GM19324 (cell line): ENCODE measurements around the gene NCAPH2.
"Not testable (repeated sequence)": the region's sequence is repeated elsewhere in the genome, so short reads cannot be mapped to it uniquely, and the experiment has no call there.

Experiments used
- ATAC-seq: cut with Tn5 transposase; IDR thresholded peaks from one replicate; pipeline ENCODE4 v1.9.1; 2021; ENCODE audit warnings: mild to moderate bottlenecking, moderate library complexity; ENCODE audit not compliant: unreplicated experiment, low FRiP score

Gene NCAPH2

DNA sequence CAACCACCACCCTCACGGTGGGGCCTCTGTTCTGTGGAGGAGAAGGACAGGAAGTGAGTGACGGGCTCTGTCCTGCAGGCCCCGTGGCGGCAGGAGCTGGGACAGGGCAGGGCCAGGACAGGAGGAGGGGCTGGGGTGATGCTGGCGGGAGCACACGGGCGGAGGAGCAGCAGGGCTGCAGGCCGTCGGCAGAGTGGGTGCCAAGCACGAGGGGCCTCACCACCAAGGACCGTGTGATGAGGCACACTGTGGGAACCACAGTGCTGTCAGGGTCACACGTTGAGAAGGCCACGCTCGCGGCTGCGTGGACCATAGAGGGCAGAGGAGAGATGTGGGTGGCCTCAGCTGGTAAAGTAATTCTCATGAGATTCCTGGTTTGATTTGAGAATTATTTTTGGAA, 8.9 kb downstream of the NCAPH2 start:
- no peak for ATAC-seq

- no peak for ATAC-seq
Measured at GRCh38 chr22:50517495-50518260, 9.7 kb downstream of the NCAPH2 start.

DNA sequence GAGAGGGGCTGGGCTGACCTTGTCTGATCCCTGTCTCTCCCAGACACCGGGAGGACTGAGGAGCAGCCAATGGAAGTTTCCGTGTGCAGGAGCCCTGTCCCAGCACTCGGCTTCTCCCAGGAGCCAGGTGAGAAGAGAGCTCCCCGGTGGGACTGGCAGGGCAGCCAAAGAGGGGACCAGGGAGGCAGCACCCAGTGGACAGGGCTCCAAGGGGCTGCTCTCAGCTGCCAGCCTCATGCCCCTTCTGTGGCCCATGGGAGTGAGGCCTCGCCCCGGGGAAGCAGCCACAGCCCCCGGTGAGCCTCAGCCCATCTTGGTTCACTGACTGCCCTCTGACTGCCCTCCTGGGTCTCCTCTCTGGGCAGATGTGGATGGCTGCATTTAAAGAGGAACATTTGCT, 10.6 kb downstream of the NCAPH2 start:
- ATAC-seq, result no peak

DNA sequence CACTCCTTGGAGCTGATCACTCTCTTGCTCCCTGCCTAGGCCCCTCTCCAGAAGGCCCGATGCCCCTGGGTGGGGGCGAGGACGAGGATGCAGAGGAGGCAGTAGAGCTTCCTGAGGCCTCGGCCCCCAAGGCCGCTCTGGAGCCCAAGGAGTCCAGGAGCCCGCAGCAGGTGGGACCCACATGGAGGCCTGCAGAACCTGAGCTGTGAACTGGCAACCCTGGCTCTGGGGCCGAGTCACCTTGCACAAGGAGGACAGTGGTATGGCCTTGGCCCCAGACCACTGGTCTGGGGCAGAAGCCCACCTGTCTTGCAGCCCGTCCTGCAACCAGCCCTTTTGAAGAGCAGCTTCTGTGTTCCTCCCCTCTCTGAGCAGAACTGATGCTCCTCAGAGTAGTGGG, 11.1 kb downstream of the NCAPH2 start:
- no peak for ATAC-seq

GRCh38 chr22:50520184-50520583, 12.2 kb downstream of the NCAPH2 start:
- ATAC-seq, result not testable (repeated sequence)

- ATAC-seq, result no peak
Measured at GRCh38 chr22:50520826-50521453, 12.9 kb downstream of the NCAPH2 start.

DNA sequence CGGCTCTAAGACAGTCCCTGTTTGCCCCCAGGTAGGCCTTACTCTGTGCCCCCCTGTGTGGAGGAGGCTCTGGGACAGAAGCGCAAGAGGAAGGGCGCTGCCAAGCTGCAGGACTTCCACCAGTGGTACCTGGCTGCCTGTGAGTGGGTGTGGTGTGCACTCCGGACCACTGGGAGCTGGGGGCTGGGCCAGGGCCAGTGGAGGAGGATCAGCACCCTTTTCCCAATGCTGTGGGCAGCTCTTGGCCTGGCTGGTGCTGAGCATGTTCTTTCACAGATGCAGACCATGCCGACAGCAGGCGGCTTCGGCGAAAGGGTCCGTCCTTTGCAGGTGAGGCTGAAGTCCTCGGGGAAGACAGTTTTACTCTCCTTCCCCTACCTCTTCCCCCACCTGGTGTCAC, 13.7 kb downstream of the NCAPH2 start:
- ATAC-seq, result no peak

GRCh38 chr22:50522208-50522805, 14.3 kb downstream of the NCAPH2 start:
- no peak for ATAC-seq

GRCh38 chr22:50522806-50523438, 14.9 kb downstream of the NCAPH2 start:
- ATAC-seq, result no peak

GRCh38 chr22:50523458-50523805, 15.4 kb downstream of the NCAPH2 start:
- no peak for ATAC-seq

GRCh38 chr22:50523806-50524675, 16.0 kb downstream of the NCAPH2 start:
- ATAC-seq, result no peak

- ATAC-seq, result no peak
Measured at GRCh38 chr22:50524676-50525103, 16.7 kb downstream of the NCAPH2 start.

DNA sequence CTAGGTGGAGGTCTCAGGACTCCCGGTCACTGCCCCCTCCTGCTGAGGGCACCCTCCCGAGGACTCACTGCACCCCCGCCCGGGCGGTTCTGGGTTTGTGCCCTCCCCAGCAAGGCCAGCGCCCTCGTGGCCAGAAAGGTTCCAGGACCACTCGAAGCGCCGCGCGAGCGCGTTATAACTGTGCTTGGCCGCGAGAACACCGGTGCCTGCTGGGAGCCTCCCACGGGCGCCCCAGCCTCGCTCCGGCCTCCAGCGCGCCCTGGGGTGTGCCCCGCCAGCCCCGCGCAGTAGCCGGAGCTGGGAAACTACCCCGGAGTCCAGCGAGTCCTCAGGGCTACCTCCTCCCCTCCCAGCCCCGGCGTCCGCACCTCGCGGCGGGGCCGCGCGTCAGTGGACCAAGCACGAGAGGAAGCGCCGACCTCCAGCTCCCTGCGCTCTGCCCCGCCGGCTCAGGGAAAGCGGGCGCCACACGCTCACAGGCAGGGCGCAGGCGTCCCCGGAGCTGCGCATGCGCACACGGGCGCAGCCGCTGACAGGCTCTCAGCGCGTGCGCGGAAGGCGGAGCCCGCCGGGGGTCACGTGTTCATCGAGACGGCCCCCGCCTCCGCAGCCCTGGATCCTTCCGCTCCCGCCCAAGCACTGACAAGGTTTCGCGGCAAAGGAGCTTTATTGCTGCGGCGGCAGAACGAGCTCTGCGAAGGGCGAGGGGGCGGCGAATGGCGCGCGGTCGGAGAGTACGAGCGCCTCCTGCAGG, 17.3 kb downstream of the NCAPH2 start, which contains the start of gene SCO2:
Gene SCO2 (minus strand): TSS at position 495 of the 754 bp plus-strand sequence. CDS start 1,187 bp downstream, outside the sequence.
- peak; percentile 39 for ATAC-seq

DNA sequence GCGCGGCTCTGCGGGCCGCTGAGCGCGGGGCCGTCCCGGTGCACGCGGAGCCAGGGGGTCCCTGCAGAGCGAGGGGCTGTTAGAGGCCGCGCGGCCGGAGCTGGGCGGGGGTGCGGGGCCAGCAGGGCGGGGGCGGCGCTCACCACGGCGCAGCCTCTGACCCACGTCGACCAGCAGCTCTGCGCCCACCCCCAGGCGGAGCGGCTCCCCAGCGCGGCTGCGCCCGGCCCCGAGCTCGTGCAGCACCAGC, 17.8 kb downstream of the NCAPH2 start:
- ATAC-seq, result peak; percentile 18

DNA sequence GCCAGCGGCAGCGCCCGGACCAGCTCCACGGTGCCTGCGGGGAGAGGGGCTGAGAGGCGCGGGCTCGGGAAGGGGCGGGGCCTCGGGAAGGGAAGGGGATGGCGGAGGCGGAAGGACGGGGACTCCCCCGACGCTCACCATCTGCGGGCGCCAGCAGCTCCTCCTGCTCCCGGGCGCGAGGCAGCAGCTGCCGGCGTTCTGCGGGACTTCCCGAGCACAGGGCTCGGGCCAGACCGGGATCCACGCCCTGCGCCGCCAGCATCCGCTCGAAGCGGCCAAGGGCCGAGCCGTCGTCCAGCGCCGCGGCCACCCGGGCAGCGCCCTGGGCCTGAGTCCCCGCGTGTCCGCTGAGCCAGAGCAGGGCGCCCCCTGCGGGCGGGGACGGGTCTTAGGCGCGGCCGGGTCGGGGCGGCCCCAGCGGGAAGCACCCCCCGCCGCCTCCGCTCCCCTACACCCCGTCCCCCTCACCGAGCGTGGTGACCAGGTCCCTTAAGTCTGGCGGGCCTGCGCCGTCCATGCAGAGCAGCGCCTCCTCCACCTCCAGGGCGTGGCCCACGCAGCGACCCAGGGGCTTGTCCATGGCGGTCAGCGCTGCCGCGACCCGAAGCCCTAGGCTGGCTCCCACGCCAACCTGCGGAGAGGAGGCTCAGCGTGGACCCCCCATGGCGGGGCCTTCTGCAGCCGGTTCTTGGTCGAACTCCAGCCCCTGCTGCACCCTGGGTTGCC, 18.2 kb downstream of the NCAPH2 start:
- ATAC-seq, result peak; percentile 31

GRCh38 chr22:50526834-50527801, 19.1 kb downstream of the NCAPH2 start:
- ATAC-seq, result no peak

DNA sequence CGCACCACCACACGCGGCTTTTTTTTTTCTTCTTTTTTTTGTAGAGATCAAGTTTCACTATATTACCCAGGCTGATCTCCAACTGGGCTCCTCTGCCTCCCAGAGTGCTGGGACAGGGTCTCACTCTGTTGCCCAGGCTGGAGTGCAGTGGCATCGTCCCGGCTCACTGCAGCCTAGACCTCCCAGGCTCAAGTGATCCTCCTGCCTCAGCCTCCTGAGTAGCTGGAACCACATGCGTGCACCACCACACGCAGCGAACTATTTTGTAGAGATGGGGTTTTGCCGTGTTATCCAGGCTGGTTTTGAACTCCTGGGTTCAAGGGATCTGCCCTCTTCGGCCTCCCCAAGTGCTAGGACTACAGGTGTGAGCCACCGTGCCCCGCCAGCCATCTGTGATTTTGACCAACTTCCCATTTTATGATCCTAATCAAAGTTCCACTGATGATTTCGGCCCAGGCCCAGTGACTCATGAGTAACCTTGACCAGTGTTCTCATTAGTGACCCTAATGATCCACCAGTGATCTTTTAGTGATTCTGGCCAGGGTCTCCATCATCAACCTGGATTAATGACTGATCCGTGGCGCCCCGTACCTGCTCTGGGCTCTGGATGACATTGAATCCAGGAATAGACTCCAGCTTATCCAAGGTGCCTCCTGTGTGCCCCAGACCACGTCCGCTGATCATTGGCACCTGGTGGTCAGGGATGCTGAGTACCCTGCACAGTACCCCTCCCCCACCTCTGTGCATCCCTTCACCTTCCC, 20.1 kb downstream of the NCAPH2 start:
- no peak for ATAC-seq
